ENCODE results near the gene COMMD4.

DNA sequence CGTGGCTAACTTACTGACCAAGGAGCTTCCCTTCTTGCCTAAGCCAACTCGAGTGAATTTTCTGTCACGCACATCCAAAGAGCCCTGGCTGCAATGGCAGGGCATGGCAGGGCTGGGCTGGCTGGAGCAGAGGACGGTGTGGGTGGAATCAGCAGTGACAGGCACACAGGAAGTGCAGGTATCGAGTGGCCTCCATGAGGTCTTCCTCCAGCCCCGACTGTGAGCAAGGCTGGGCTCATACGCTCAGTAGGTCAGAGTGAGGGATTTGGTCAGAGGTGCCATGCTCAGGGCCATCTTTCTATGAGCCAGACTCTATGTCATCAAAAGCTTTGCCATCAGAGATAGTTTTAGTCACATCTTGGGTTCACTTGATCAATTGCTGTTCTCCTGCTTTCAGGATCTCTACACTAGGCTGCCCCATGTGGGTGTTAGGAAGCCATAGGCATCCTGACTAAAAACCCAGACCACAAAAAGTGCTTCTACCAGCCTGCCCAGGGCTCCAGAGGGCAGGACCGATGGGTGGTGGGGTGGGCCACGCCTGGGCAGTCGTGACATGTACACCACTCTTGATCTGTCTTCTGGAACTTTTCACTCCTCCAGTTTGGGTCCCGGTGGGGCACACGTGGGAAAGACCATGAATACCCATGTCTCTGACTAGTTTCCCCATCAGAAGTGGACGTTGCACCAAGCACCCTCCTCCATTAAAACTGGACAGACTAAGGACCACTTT is 22.6 kb upstream of the COMMD4 start:
- TF ChIP-seq, protein P1, sequence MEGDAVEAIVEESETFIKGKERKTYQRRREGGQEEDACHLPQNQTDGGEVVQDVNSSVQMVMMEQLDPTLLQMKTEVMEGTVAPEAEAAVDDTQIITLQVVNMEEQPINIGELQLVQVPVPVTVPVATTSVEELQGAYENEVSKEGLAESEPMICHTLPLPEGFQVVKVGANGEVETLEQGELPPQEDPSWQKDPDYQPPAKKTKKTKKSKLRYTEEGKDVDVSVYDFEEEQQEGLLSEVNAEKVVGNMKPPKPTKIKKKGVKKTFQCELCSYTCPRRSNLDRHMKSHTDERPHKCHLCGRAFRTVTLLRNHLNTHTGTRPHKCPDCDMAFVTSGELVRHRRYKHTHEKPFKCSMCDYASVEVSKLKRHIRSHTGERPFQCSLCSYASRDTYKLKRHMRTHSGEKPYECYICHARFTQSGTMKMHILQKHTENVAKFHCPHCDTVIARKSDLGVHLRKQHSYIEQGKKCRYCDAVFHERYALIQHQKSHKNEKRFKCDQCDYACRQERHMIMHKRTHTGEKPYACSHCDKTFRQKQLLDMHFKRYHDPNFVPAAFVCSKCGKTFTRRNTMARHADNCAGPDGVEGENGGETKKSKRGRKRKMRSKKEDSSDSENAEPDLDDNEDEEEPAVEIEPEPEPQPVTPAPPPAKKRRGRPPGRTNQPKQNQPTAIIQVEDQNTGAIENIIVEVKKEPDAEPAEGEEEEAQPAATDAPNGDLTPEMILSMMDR (conservative IDR thresholded peaks at IDR 0.05; ENCODE audit: low read length), result no peak
- no peak for TF ChIP-seq EZH2phosphoT487 (IDR thresholded peaks at IDR 0.05; ENCODE audit: borderline replicate concordance, low read depth, low read length)

Measured in OCI-LY7 (cell line).